HG02798 (cell line): ENCODE data around the gene ABCA10.

ENCODE experiments used
- ATAC-seq: cut with Tn5 transposase; IDR thresholded peaks from one replicate; pipeline ENCODE4 v1.9.1; 2021; ENCODE audit warnings: mild to moderate bottlenecking; ENCODE audit not compliant: unreplicated experiment, poor library complexity

ABCA10 gene

DNA sequence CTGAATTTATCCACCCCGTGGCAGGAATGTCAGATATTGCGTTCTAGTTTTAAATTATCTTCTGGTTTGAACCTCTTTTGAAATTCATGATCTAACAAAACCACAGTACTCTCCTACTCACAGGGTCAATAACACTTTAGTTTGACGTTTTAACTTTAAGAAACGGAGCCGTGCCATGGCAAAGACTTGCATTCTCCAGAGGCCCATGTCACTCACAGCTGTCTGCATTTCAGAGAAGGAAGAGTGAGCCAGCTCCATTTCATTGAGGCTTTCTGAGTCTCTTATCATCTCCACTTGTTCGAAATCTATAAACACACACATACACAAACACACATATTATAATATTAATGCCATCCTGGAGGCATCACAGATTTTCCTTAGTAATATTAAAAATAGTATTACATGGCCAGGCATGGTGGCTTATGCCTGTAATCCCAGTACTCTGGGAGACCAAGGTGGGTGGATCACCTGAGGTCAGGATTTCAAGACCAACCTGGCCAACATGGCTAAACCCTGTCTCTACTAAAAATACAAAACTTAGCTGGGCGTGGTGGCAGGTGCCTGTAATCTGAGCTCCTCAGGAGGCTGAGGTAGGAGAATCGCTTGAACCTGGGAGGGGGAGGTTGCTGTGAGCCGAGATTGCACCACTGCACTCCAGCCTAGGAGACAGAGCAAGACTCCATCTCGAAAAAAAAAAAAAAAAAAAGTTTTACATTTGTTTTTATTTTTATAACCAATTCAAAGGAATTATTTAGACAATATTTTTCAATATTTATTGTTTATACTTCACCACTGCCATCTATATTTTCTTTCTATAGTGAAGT, 122.5 kb downstream of the ABCA10 start:
- no peak for ATAC-seq

DNA sequence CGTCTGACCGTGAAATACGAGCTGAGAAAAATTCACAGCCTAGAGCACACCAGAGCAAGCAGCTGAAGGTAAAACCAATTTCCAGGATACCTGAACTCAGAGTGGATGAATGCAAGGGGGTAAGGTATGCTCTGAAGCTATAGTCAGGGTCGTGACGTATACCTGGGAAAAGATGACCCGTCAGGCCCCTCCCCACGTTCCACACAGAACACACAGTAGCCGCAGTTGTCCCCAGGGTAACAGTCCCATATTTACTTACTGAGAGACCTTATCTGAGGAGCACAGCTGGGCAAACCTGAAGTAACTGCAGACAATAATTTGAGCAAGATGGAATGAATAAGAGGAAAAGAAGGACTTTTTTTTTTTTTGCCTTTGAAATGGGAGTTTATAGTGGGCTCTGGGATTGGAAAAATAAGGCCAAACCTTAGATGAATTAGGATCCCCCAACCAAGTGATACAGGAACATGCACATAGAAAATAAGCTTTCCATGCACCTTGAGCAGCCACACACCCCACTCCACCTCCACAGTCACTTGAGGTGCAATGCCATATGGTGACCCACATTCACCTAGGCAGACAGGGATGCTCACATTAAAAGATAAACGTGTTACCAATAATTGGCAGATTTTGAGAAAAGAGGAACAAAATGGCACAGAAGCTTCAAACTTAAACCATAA, 124.9 kb downstream of the ABCA10 start:
- ATAC-seq, result no peak

DNA sequence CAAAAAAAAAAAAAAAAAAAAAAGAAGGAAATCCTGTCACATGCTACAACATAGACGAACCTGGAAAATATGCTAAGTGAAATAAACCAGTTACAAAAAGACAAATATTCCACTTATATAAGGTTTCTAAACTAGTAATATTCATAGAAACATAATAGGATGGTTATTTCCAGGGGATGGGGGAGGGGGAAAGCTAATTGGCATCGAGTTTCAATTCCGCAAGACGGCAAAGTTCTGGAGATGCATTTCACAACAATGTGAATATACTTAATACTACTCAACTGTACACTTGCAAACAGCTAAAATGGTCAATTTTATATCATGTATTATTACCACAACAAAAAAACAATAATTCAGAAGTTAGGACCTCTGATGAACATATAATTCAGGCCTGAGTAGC, 130.0 kb downstream of the ABCA10 start:
- ATAC-seq, result no peak
